Measurements from ENCODE around the gene PCDHGC3.

GRCh38 chr5:141501761-141502160 is 26.0 kb downstream of the PCDHGC3 start:
- TF ChIP-seq HDGF (IDR thresholded peaks at IDR 0.05; ENCODE audit: borderline replicate concordance) = no peak
- no peak for TF ChIP-seq SUZ12 (IDR thresholded peaks at IDR 0.05)
- no peak for TF ChIP-seq BHLHE40 (IDR thresholded peaks at IDR 0.05; ENCODE audit: borderline replicate concordance)
- no peak for TF ChIP-seq TARDBP (IDR thresholded peaks at IDR 0.05)
- no peak for TF ChIP-seq FOXM1 (IDR thresholded peaks at IDR 0.05; ENCODE audit: borderline replicate concordance)
- TF ChIP-seq CTBP1 (IDR thresholded peaks at IDR 0.05; ENCODE audit: borderline replicate concordance) = no peak
- TF ChIP-seq PKNOX1 (IDR thresholded peaks at IDR 0.05) = no peak
- TF ChIP-seq SP1 (IDR thresholded peaks at IDR 0.05) = no peak
- TF ChIP-seq FOXA1 (IDR thresholded peaks at IDR 0.05) = no peak
- TF ChIP-seq NFRKB (IDR thresholded peaks at IDR 0.05) = no peak
- TF ChIP-seq ELF4 (IDR thresholded peaks at IDR 0.05) = no peak
